ENCODE data around the gene UTS2B.

Gene UTS2B, protein sequence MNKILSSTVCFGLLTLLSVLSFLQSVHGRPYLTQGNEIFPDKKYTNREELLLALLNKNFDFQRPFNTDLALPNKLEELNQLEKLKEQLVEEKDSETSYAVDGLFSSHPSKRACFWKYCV

DNA sequence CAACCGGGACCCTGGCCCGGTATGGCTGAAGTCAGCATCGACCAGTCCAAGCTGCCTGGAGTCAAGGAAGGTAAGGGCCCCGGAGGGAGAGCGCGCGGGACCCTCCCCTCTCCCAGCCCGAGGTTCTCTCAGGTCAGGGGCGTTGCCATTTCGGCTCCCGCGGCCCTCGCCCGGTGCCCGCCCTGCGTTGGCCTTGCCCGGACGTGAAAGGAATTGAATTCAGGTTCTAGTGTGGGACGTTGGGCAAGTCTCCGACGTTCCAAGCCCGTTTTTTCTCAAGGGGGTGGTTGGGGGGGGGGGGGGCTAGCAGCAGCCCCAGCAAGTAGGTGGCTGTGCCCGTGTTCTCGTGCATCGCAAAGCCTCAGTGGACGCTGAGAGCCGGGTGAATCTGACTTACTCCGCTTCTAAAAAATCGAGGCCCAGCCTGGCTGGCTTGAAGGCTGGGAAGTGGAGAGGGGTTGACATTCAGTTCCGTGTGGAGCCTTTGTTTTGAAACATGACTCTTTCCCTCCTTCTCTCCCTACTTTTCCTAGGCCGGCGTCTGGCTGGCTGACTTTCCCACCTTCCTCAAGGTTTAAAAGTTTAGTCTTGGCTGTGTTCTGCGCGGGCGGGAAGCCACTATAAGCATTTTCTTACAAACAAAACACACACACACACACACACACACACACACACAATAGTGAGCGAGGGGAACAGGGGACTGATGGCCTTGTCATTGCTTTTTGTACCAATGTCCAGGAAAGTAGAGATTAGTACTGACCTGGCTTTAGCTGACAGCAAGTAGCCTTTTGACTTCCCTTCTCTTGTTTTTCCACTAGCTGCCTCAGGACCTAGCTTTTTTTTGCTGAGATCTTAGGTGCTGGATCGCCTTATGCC is at the start of gene UTS2B:
Gene UTS2B, minus strand, starts transcription at position 873 of the 876 bp plus-strand sequence. CDS start 48,337 bp downstream, outside the sequence.
- DNase-seq (ENCODE audit: extremely low spot score, insufficient read length, low read depth) = no peak
- FAIRE-seq = no peak

DNA sequence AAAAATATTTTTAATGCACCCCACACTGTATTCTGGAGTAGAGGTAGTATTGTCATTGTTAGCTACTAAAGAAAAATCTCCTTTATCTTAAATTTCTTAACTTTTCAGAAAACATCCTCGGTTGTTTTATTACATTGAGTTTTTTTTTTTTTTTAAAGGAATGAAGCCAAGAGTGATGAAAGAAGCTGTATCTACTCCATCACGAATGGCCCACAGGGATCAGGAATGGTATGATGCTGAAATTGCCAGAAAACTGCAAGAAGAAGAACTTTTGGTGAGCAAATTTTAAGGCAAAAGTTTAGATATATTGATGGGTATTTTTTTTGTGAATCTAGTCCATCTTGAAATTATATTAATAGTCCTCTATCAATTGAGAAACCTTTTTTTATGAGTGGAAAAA is 49.7 kb upstream of the UTS2B start:
- no peak for FAIRE-seq

DNA sequence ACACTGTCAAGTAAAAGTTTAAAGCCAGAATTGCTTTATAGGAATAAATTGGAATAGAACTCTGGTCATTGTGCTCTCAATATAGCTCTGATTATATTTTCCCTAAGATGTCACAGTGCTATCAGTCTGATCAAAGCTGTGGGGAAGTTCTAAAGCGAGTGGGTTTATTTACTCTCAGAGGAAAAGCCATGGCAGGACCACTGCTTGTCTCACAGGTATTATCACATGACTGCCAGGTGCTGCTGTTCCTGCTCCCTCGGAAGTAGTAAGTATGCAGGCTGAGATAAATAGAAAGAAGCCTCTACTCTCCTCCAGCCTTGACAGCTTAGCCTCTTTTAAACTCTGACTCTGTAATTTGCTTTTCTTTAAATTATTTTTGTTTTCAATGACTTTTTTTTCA is 49.1 kb upstream of the UTS2B start:
- FAIRE-seq = no peak
- DNase-seq (ENCODE audit: extremely low spot score, insufficient read length, low read depth) = no peak

More for the DNA sequence above, 49.7 kb upstream of the UTS2B start:
- DNase-seq (ENCODE audit: extremely low spot score, insufficient read length, low read depth) = no peak

DNA sequence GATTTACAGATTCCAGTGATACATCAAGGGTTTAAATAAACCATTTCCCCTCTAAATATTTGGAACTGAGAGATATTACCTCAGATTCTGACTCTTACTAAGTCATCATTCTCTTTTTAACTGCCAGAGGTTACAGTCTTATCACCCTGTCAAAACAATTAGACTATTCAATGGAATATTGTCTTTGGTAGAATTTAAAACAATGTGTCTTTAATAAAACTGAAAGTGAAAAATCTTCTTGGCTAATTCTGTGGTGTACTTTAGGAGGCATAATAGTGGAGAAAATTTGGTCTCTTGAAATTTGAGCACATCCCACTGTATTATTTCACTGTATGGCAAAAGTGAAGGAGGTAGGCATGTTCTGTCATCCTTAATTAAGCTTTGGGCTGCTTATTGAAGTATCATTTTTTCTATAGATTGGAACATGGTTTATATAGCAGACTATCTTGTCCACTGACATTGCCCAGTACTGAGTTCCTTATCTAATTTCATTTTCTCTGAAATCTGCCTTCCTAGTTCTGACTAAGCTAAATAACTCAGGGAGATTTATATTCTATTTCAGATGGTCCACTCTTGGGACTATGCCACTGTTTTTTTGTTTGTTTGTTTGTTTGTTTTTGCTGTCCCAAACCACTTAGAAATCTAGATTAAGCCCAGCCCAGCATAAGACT is 48.0 kb upstream of the UTS2B start:
- FAIRE-seq = no peak
- DNase-seq (ENCODE audit: extremely low spot score, insufficient read length, low read depth) = no peak

DNA sequence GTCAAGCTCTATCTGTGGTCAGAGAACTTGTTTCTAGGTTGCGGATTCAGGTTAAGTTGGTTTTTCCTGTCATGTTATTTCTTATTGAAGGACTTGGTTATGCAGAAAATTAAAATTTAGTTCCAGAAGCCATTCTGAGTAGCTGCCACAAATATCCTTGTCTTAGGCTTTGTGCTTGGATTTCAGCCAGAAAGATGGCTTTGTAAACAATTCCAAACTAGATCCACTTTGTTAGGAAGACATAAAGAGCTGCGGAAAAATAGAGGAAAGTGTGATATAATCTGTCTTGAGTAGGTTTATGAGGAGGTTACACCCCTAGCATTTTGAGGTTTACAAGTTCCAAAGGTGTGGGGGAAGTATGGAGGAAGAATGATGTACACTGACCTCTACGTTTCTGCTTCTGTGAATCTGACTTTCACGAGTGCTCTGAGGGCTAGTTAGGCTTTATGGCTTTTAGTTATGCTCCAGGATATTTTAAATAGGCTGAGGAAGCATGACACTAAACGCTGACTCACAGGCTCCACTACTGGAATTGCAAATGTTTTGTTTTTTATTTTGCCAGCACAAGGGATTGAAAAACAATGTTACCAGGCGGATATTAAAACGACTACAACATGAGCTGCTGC is 46.3 kb upstream of the UTS2B start:
- peak; percentile 5 for FAIRE-seq

DNA sequence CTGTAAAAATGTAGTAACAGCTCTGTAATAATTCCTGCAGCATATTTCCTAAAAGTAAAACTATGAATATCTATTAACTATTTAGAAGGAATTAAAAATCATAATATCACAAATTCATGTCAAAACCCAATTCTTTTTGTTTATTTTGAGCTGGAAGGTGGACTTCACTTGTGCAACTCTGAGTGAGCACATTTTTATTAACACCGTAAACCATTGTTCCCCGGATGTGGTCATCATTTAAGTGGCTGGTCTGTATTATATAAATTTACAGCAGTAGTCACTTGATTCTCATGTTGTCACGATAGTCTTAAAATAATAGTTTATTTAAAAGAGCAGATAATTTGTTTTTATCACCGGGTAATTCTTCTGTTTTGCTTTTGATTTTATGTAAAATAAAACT is 43.0 kb upstream of the UTS2B start:
- no peak for DNase-seq (ENCODE audit: extremely low spot score, insufficient read length, low read depth)
- FAIRE-seq = no peak

More for the DNA sequence above, 46.3 kb upstream of the UTS2B start:
- DNase-seq (ENCODE audit: extremely low spot score, insufficient read length, low read depth) = no peak

DNA sequence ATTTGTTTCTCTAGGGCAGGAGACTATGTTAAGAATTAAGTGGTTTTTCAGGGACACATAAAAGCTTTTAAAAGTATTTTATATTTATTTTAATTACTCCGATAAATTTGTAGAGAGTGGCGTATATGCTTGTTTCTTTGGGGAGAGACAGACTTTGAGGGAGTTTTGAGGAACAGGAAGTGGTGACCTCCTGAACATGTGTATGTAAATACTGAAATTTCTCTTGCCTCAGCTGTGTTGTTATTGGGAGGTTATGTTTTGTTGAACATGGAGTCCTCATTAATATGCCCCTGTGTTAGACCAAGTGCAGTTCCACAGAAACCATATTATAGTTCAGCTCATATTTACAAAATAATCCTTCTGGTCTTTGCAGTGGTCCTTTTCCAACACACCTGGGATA is 41.8 kb upstream of the UTS2B start:
- DNase-seq (ENCODE audit: extremely low spot score, insufficient read length, low read depth) = no peak
- no peak for FAIRE-seq

DNA sequence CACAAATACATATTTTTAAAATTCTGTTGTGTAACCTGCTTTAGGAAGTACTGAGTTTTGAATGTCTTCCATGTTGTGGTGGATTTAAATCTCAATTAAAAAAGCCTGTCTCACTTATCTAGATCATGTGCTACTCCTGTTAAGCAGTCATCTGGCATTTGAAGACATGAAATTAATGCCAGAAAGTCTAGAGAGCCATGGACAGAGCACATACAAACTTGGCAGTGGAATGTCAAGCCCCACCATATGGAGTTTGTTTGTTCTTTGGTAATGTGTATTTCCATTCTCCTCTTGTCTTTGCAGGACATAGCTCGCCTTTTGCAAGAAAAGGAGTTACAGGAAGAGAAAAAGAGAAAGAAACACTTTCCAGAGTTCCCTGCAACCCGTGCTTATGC is 39.3 kb upstream of the UTS2B start:
- FAIRE-seq (no peak), DNase-seq (ENCODE audit: extremely low spot score, insufficient read length, low read depth) (no peak)

DNA sequence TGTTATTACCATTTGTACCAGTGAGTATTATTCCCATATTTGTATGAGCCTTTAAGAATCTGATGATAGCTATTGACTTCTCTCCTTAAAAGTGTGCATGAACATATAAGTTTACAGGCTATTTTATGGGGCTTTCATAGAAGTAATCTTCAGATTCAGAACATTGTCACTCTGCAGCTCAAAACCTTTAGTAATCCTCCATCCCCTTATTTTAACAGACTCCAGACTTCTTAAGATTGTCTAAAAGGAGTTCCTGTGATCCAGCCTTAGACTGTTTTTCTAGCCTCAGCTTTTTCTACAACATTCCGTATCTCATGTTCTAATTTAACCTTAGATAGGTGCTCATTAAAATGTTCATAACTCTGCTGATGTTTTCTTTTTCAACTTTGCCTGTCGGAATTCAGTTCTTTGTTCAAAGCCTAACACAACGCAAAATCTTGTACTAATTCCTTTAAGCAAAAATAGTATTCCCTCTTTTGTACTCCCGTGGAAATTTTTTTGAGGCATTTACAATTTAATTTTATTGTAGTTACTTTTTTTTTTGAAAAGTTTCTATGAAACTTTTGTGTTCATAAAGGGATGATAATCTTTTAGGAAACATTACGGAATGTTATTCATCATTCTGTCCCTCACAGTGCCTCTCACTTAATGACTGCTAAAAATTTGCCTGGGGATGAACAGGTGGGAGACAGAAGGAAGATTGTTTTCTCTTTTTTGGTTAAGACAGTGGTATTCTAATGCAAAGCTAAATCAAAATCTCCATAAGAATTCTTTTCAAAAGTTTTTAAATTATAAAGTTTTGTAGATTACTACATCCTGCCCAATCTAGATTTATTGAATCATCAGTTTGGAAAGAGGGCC is 38.7 kb upstream of the UTS2B start:
- DNase-seq (ENCODE audit: extremely low spot score, insufficient read length, low read depth) = no peak
- FAIRE-seq = no peak

DNA sequence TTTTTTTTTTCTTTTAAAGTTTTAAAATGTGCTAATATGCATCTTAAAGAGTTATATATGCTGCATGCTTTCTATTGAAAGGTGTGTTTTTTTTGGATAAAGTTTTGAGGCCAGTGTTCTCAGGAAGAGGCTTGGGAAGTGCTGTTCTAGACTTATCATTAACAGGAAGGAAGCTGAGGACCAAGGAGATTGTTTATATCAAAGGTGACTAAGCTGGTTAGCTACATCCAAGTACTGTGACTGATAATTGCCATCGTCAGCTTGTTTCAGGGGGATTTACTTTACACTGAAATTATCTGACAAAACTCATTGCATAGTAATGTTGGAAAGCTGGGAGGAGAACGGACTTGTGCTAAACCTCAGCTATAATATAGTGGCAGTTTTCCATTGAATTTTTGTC is 36.3 kb upstream of the UTS2B start:
- DNase-seq (ENCODE audit: extremely low spot score, insufficient read length, low read depth) (no peak), FAIRE-seq (no peak)

DNA sequence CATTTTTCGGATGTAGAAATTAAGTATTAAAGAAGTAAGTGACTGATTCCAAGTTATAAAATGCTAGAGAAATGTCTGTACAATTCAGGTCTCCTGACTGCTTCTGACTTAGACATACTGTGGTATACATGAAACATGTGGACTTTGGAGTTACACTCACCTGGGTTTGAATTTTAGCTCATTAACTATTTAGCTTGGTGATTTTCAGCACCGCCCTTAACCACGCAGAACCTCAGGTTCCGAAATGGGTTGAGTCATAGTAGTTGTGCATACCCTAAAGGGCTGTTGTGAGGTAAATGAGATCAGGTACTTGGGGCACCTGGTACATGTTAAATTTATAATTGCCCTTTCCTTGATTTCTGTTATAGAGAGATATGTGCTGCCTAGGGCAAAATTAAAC is 32.9 kb upstream of the UTS2B start:
- DNase-seq (ENCODE audit: extremely low spot score, insufficient read length, low read depth) = no peak
- peak; percentile 15 for FAIRE-seq

DNA sequence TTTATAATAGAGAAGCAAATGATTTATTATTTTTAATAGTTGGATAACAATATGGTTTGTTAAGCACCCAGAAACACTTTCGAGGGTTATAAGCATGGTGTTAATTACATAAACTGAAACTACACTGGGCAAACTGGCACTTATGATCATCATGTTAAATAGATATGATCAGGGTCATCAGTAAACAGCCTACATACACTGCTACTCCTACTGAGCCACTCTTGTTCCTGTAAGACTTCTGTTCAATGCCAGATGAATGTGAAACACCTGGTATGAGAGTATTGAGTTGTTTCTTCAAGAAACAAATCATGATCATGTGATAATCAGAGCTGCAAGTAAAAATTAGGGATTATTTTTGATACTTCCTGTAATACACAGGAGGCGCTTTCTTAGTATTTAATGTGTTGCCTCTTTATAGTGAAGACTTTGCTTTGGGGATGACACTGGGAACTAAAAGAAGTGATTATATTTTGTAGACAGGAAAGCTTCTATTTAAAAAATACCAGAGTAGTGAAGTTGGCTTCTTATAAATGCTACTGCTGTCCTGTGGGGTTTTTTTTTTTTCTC is 32.3 kb upstream of the UTS2B start:
- DNase-seq (ENCODE audit: extremely low spot score, insufficient read length, low read depth) = no peak
- peak; percentile 35 for FAIRE-seq

DNA sequence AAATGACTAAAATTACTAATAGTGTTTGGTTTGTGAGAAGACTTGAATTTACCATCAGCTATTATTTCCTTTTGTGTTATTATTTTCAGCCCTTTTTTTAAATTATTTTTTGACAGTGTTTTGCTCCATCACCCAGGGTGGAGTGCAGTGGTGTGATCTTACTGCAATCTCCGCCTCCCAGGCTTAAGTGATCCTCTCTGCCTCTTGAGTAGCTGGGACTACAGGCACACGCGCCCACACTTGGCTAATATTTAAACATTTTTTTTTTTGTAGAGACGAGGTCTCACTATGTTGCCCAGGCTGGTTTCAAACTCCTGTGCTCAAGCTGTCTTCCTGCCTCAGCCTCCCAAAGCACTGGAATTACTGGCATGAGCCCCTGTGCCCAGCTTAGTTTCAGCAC is 31.7 kb upstream of the UTS2B start:
- DNase-seq (ENCODE audit: extremely low spot score, insufficient read length, low read depth) (no peak), FAIRE-seq (peak; percentile 70)

DNA sequence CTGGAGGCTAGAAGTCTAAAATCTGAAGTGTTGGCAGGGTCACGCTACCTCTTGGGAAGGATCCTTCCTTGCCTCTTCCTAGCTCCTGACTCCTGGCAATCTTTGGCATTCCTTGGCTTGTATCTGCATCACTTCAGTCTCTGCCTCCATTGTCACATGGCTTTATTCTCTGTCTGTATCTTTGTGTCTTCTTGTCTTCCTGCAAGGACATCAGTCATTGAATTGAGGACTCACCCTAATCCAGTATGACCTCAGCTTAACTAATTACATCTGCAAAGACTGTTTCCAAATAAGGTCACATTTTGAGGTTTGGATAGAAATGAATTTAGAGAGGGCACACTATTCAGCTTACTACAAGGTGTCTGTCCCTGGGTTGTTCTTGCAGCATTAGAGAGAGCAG is 31.1 kb upstream of the UTS2B start:
- no peak for DNase-seq (ENCODE audit: extremely low spot score, insufficient read length, low read depth)
- FAIRE-seq = peak; percentile 26

DNA sequence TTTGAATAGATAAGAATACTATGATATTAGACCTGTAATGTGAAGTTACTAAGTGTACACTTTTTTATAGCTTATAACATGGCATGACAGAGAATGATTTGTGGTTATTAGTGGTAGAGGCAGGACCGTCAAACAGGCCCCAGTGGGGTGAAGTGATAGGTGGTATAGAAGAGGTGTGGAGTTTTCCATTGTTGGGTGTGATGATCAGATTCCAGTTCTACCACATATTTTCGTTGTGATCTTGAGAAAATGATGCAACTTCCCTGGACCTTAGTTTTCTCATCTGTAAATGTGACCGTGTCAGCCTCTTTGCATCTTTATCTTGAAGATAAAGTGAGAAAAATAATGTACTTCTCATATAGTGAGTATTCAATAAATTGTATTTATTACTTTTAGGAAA is 30.3 kb upstream of the UTS2B start:
- FAIRE-seq (no peak), DNase-seq (ENCODE audit: extremely low spot score, insufficient read length, low read depth) (no peak)

DNA sequence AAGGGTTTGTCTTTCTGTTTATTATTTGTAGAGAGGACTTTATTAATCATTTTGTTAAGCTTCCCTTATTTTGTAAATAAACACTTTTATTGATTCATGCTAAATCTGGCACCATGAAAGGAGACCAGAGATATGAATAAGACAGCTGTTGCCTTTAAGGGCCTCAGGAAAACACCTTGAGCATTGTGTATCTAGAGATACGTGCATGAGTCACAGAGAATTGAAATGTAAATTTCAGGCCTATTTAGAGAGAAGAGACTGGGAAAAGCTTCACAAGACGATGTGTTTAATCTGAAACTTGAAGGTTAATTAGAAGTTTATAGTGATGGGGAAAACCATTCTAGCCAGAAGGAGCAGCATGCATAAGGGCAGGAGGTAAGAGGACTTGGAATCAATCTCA is 28.6 kb upstream of the UTS2B start:
- peak; percentile 79 for FAIRE-seq
- no peak for DNase-seq (ENCODE audit: extremely low spot score, insufficient read length, low read depth)

DNA sequence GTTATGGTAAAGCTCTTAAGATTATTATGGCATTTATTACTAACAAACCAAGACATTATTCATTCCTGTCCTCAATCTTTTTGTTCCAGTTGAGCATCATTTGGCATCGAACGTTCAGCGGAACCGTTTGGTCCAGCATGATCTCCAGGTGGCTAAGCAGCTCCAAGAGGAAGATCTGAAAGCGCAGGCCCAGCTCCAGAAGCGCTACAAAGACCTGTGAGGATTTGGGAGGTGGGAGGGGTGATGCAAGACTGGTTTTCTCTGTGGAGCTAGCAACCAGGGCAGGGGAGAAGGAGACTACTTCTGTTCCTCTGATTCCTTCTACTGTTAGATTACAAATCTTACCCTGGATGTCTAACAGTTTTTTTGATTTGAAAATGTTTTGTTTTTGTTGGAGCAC is 27.6 kb upstream of the UTS2B start:
- DNase-seq (ENCODE audit: extremely low spot score, insufficient read length, low read depth) (no peak), FAIRE-seq (peak; percentile 12)

DNA sequence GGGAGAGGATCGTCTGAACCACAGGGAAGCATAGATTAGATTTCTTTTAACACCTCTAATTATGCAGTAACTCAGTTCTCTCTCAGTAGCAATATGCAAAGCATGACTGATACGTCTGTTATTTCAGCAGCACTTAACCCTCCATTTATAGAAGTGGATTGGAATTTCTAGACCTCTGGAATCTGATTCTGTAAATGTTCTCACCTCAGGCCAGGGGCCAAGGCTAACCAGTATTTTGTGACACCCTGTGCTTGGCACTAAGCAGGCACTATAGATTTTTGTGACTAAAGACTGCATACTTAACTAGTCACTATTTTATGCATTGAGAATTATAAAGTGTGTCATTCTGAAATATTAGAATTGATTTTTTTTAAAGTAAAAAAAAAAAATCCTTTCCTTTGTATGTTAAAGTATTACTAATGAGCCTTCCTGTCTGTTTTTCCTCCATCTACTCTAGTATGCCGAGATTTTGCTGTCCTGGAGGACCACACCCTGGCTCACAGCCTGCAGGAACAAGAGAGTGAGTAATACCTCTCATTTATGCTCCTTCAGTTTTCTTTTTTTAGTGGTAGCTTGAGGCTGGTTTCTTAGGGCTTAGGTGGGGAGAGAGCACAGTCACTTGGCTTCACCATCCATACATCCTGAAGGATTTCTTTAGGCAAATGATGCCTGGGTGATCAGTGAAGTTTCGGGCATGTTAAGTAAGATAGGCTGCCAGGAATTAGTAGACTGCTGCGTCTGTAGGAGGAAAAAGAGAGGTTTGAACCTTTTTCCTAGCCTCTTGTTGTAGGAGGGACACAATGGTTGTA is 26.5 kb upstream of the UTS2B start:
- FAIRE-seq (peak; percentile 68), DNase-seq (ENCODE audit: extremely low spot score, insufficient read length, low read depth) (no peak)

DNA sequence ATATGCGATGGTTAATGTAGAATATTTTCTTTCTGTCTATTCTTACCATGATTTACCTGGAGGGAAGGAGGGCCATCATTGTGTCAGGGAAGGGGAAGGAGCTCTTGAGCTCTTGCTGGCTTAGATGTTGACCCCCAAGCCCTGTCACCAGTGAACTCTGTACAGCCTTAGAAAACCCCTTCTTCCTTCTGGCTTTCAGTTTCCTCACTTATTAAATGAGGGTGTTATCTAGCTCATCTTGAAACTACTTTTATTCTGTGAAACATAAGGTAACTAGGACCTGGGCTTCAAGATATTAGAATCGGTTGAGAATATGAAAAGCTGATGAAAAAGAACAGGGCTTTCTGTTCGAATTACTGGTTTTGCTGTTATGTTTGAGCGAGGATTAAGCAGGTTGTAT is 25.1 kb upstream of the UTS2B start:
- FAIRE-seq (peak; percentile 98), DNase-seq (ENCODE audit: extremely low spot score, insufficient read length, low read depth) (no peak)

Data from GM18507 (cell line).